IMR-90 (cell line): Measurements from ENCODE around the gene SIX5. TPM values are rescaled to one million over a fixed set of nuclear protein-coding genes. Genes with fewer than 3 reads are reported as not detected.

Experiments used
- ATAC-seq: fragments of 200-7000 bp; cut with Tn5 transposase; 2 replicates; pipeline ENCODE4 v1.9.1; 2020; ENCODE audit warnings: low read depth, mild to moderate bottlenecking, moderate library complexity
- BruUV-seq: library from RNA; stranded (reverse); fragments of 400-500 nt; replicated peaks from 2 replicates; lab custom pipeline; 2021; lab: Mats Ljungman, UMichigan
- CTCF ChIA-PET: fragments of 300-600 bp; formaldehyde crosslinking; extraction: SDS; loops from one replicate; lab custom pipeline; 2021; ENCODE audit warnings: antibody characterized with exemption; lab: Yijun Ruan, JAX
- POLR2A ChIA-PET: fragments of 300-600 bp; sonication (Branson Sonifier 250); formaldehyde crosslinking; loops from one replicate; lab custom pipeline; 2022; ENCODE audit warnings: antibody characterized with exemption; ENCODE audit not compliant: unreplicated experiment; lab: Charles Lee
- DNase-seq: peaks from one replicate; pipeline ENCODE4 v3.0.0; 2013
- H2AFZ ChIP-seq: replicated peaks from 2 replicates; pipeline ENCODE3; 2013; ENCODE audit warnings: low read length, mild to moderate bottlenecking; ENCODE audit not compliant: poor library complexity
- H2AK5ac ChIP-seq: 2 replicates; pipeline ENCODE4 v1.6.1; 2013; ENCODE audit warnings: low read depth, low read length, inconsistent platforms
- H2AK9ac ChIP-seq: replicated peaks from 2 replicates; pipeline ENCODE3; 2013; ENCODE audit warnings: mild to moderate bottlenecking, low read depth, low read length, moderate library complexity; ENCODE audit not compliant: poor library complexity
- H2BK120ac ChIP-seq: 2 replicates; pipeline ENCODE4 v1.6.1; 2013; ENCODE audit warnings: low read depth, low read length, inconsistent platforms
- H2BK15ac ChIP-seq: 3 replicates; pipeline ENCODE4 v1.6.1; 2013; ENCODE audit warnings: low read depth, low read length, inconsistent platforms
- H2BK20ac ChIP-seq: 2 replicates; pipeline ENCODE4 v1.6.1; 2013; ENCODE audit warnings: low read depth, mild to moderate bottlenecking, inconsistent platforms, low read length, moderate library complexity
- H2BK5ac ChIP-seq: 2 replicates; pipeline ENCODE4 v1.6.1; 2013; ENCODE audit warnings: mild to moderate bottlenecking, low read depth, low read length, inconsistent platforms; ENCODE audit not compliant: poor library complexity, severe bottlenecking
- H3K14ac ChIP-seq: replicated peaks from 2 replicates; pipeline ENCODE4 v1.6.1; 2013; ENCODE audit warnings: low read depth, low read length, inconsistent platforms
- H3K18ac ChIP-seq: 2 replicates; pipeline ENCODE4 v1.6.1; 2013; ENCODE audit warnings: low read depth, low read length, control low read depth
- H3K23ac ChIP-seq: 2 replicates; pipeline ENCODE4 v1.6.1; 2013; ENCODE audit warnings: low read depth, low read length, inconsistent platforms
- H3K27ac ChIP-seq: 2 replicates; pipeline ENCODE4 v1.5.1; 2013; ENCODE audit warnings: mild to moderate bottlenecking, control low read depth, low read length; ENCODE audit not compliant: insufficient read depth
- H3K27me3 ChIP-seq: 2 replicates; pipeline ENCODE4 v1.6.1; 2013; ENCODE audit warnings: low read length; ENCODE audit not compliant: control insufficient read depth, insufficient read depth
- H3K36me3 ChIP-seq: 2 replicates; pipeline ENCODE4 v1.6.1; 2013; ENCODE audit warnings: low read length, mixed read lengths; ENCODE audit not compliant: control insufficient read depth, insufficient read depth
- H3K4ac ChIP-seq: 2 replicates; pipeline ENCODE4 v1.6.1; 2013; ENCODE audit warnings: low read depth, low read length, inconsistent platforms
- H3K4me1 ChIP-seq: 2 replicates; pipeline ENCODE4 v1.6.1; 2013; ENCODE audit warnings: low read length, mixed read lengths; ENCODE audit not compliant: control insufficient read depth, insufficient read depth
- H3K4me2 ChIP-seq: 2 replicates; pipeline ENCODE4 v1.6.1; 2013; ENCODE audit warnings: low read depth, mild to moderate bottlenecking, control low read depth, low read length, moderate library complexity
- H3K4me3 ChIP-seq: 2 replicates; pipeline ENCODE4 v1.5.1; 2013; ENCODE audit warnings: low read depth, mild to moderate bottlenecking, control low read depth, low read length, moderate library complexity; ENCODE audit not compliant: insufficient read depth
- H3K56ac ChIP-seq: 2 replicates; pipeline ENCODE4 v1.6.1; 2013; ENCODE audit warnings: low read length, inconsistent platforms; ENCODE audit not compliant: insufficient read depth; ENCODE audit errors: extremely low read depth
- H3K79me1 ChIP-seq, 2 experiments: 2 replicates each; pipeline ENCODE4 v1.6.1; 2013; ENCODE audit warnings: low read length in 2 of 2, inconsistent platforms in 1 of 2, low read depth in 1 of 2
- H3K9ac ChIP-seq: 2 replicates; pipeline ENCODE4 v1.6.1; 2013; ENCODE audit warnings: low read depth, low read length, control low read depth
- H3K9me1 ChIP-seq: 2 replicates; pipeline ENCODE4 v1.6.1; 2013; ENCODE audit warnings: low read length, inconsistent platforms; ENCODE audit not compliant: insufficient read depth
- H3K9me3 ChIP-seq: 2 replicates; pipeline ENCODE4 v1.6.1; 2013; ENCODE audit warnings: low read length; ENCODE audit not compliant: control insufficient read depth, insufficient read depth
- H4K20me1 ChIP-seq: 2 replicates; pipeline ENCODE4 v1.6.1; 2013; ENCODE audit warnings: low read length, inconsistent platforms; ENCODE audit not compliant: insufficient read depth
- H4K5ac ChIP-seq: 2 replicates; pipeline ENCODE4 v1.6.1; 2013; ENCODE audit warnings: mild to moderate bottlenecking, low read depth, low read length, control low read depth
- H4K8ac ChIP-seq, 2 experiments: 2 replicates each; pipeline ENCODE4 v1.6.1; 2013; ENCODE audit warnings: low read depth in 2 of 2, low read length in 2 of 2, control low read depth in 1 of 2, inconsistent platforms in 1 of 2
- H4K91ac ChIP-seq: 2 replicates; pipeline ENCODE4 v1.6.1; 2013; ENCODE audit warnings: low read depth, low read length, inconsistent platforms; ENCODE audit not compliant: insufficient read depth
- CEBPB ChIP-seq: IDR thresholded peaks from 2 replicates; pipeline ENCODE4 v1.6.1; 2012; ENCODE audit warnings: low read depth, low read length, improper control_type of control experiment
- CHD1 ChIP-seq: IDR thresholded peaks from 2 replicates; pipeline ENCODE4 v1.6.1; 2012; ENCODE audit warnings: low read depth, low read length, improper control_type of control experiment
- CTCF ChIP-seq: conservative IDR thresholded peaks from 2 replicates; pipeline ENCODE4 v1.5.1; 2012; ENCODE audit warnings: mild to moderate bottlenecking, low read depth, low read length, improper control_type of control experiment
- MAFK ChIP-seq: IDR thresholded peaks from 2 replicates; pipeline ENCODE4 v1.6.1; 2012; ENCODE audit warnings: low read depth, low read length, improper control_type of control experiment
- POLR2A ChIP-seq: IDR thresholded peaks from 2 replicates; pipeline ENCODE4 v1.6.1; 2012; ENCODE audit warnings: mild to moderate bottlenecking, low read depth, low read length
- RAD21 ChIP-seq: IDR thresholded peaks from 2 replicates; pipeline ENCODE4 v1.6.1; 2012; ENCODE audit warnings: low read length, improper control_type of control experiment
- RCOR1 ChIP-seq: IDR thresholded peaks from 2 replicates; pipeline ENCODE4 v1.6.1; 2012; ENCODE audit warnings: mild to moderate bottlenecking, low read length, improper control_type of control experiment; ENCODE audit not compliant: insufficient replicate concordance
- RFX5 ChIP-seq: IDR thresholded peaks from 2 replicates; pipeline ENCODE4 v1.8.0; 2012; ENCODE audit warnings: low read depth, mild to moderate bottlenecking, low read length, moderate library complexity
- USF2 ChIP-seq: fragments of 150-350 bp; IDR thresholded peaks from 2 replicates; pipeline ENCODE4 v1.6.1; 2017; ENCODE audit warnings: mild to moderate bottlenecking, antibody characterized with exemption, low read length, low read depth
- WGBS, 2 experiments: methylation state at CpG; one replicate each; pipeline versions ENCODE4 v1.1.5 to v1.1.7; 2013; ENCODE audit warnings: missing lambda C conversion rate in 2 of 2; ENCODE audit not compliant: insufficient read length in 1 of 2; ENCODE audit errors: extremely low coverage in 2 of 2; 5-methylcytosine and 5-hydroxymethylcytosine counted together
- dilution Hi-C: fragments of 300-500 bp; cut with HindIII; formaldehyde crosslinking; loops from one replicate; pipeline ENCODE4 v1.14.3; 2018; ENCODE audit warnings: low sequenced_read_pairs; ENCODE audit not compliant: unreplicated experiment
- in situ Hi-C: fragments of 300-500 bp; cut with MboI; formaldehyde crosslinking; loops from 3 replicates; pipeline ENCODE4 v1.14.3; 2019; ENCODE audit warnings: low sequenced_read_pairs, inconsistent platforms, mixed read lengths
- intact Hi-C: fragments of 100-400 bp; cut with micrococcal nuclease; formaldehyde crosslinking; loops from 2 replicates; pipeline ENCODE4 v1.10.0; 2022
- polyA plus RNA-seq, 3 experiments: library from polyadenylated mRNA; depleted of rRNA; stranded (reverse); fragments of >200 nt; gene quantifications; 2 replicates each; pipeline ENCODE4 v1.2.3, GENCODE V29; 2012; ENCODE audit warnings: low replicate concordance in 1 of 3
- total RNA-seq: library from RNA; depleted of rRNA; stranded (reverse); fragments of >200 nt; gene quantifications from 2 replicates; pipeline ENCODE4 v1.2.3, GENCODE V29; 2012

SIX5 gene
- total and polyA plus RNA-seq, 2 of the 4 experiments (the other 2 are of a cell fraction) = 0.90 to 15.5 TPM

- 21% methylated on average over 8 of the region's 44 CpGs; no CpG with 5 or more reads in 1 of the 2 experiments for WGBS, 2 experiments
- Histone ChIP-seq H2AK5ac (no peak overlapping the region), H2BK15ac (no peak overlapping the region), H2AK9ac (no peak overlapping the region), H3K14ac (no peak overlapping the region), H3K4ac (no peak overlapping the region), H3K4me3 (no peak overlapping the region), H2BK20ac (no peak overlapping the region), H3K79me1 (no peaks in the 10 kb centered on the region; a peak in 1 of 4 replicates), H3K4me1 (peaks cover under 1% of the 10 kb centered on the region), H3K9ac (no peak overlapping the region), H3K23ac (no peak overlapping the region), H4K8ac (no peak overlapping the region), H3K9me1 (peaks cover 1% of the 10 kb centered on the region), H3K4me2 (no peak overlapping the region), H3K36me3 (peaks cover 20% of the 10 kb centered on the region), H3K27me3 (no peaks in the 10 kb centered on the region), H4K91ac (no peak overlapping the region), H2BK120ac (no peak overlapping the region), H3K18ac (no peak overlapping the region), H3K9me3 (no peaks in the 10 kb centered on the region), H3K56ac (no peak overlapping the region), H2BK5ac (no peak overlapping the region), H2AFZ (no peak overlapping the region), H4K5ac (no peak overlapping the region), H4K20me1 (peaks cover 7% of the 10 kb centered on the region), H3K27ac (no peak overlapping the region)
- CTCF ChIA-PET = no interaction called here
- DNase-seq = no peak
- in situ Hi-C loops (no loop called here), intact Hi-C loops (no loop called here), dilution Hi-C loops (no loop called here)
- BruUV-seq = no TSS peak
- no peak for ATAC-seq
- TF ChIP-seq CTCF (no peak), RCOR1 (no peak), USF2 (no peak), MAFK (no peak), CEBPB (no peak), CHD1 (no peak), RFX5 (no peak), RAD21 (no peak), POLR2A (no peak)
- POLR2A ChIA-PET = no interaction called here
Observed at GRCh38 chr19:45815481-45816216, 46.6 kb upstream of the SIX5 start.
